Measurements from ENCODE around the gene LACC1.

Gene LACC1

GRCh38 chr13:43883631-43884030 lies 3.9 kb downstream of the LACC1 start:
- H3K4me2 ChIP-seq (ENCODE audit: low read depth, low read length, poor library complexity, severe bottlenecking) = no peak overlapping the region
- peaks cover 3% of the 10 kb centered on the region for H3F3A ChIP-seq (ENCODE audit: insufficient read depth)
- peaks cover 13% of the 10 kb centered on the region; the same call in 1 of the 2 replicates for H3K36me3 ChIP-seq (ENCODE audit: low read length)
- H4K20me1 ChIP-seq (ENCODE audit: low read depth, low read length) = no peaks in the 10 kb centered on the region
- no peak overlapping the region for H2AFZ ChIP-seq (ENCODE audit: low read depth, low read length, severe bottlenecking)
- no peak overlapping the region for H3K4me3 ChIP-seq (ENCODE audit: insufficient read depth, low read length, poor library complexity, severe bottlenecking)
- no peak overlapping the region for H3K9ac ChIP-seq (ENCODE audit: low read length)
- H3K79me2 ChIP-seq (ENCODE audit: insufficient read depth, low read length) = peaks cover 2% of the 10 kb centered on the region
- no peak overlapping the region for H3K27ac ChIP-seq (ENCODE audit: low read depth, low read length)
- H3K9me2 ChIP-seq (replicated peaks; ENCODE audit: insufficient read depth, low read length) = no peaks in the 10 kb centered on the region
- TF ChIP-seq EZH2phosphoT487 (conservative IDR thresholded peaks at IDR 0.05; ENCODE audit: low read length) = no peak
- no peak for TF ChIP-seq CTCF (IDR thresholded peaks at IDR 0.05; ENCODE audit: insufficient read depth, low read length, poor library complexity, severe bottlenecking)
- H3K9me3 ChIP-seq (ENCODE audit: insufficient read depth, low read length) = no peaks in the 10 kb centered on the region
- H3K27me3 ChIP-seq (ENCODE audit: low read length) = no peaks in the 10 kb centered on the region

GRCh38 chr13:43884222-43884621 lies 4.5 kb downstream of the LACC1 start:
- Histone ChIP-seq H3K9me2 (replicated peaks; ENCODE audit: insufficient read depth, low read length) (no peaks in the 10 kb centered on the region), H3K27me3 (ENCODE audit: low read length) (no peaks in the 10 kb centered on the region), H3K36me3 (ENCODE audit: low read length) (peaks cover 17% of the 10 kb centered on the region), H3K9me3 (ENCODE audit: insufficient read depth, low read length) (no peaks in the 10 kb centered on the region), H3F3A (ENCODE audit: insufficient read depth) (no peaks in the 10 kb centered on the region), H3K4me2 (ENCODE audit: low read depth, low read length, poor library complexity, severe bottlenecking) (no peak overlapping the region), H3K27ac (ENCODE audit: low read depth, low read length) (no peak overlapping the region), H3K9ac (ENCODE audit: low read length) (no peak overlapping the region), H4K20me1 (ENCODE audit: low read depth, low read length) (no peaks in the 10 kb centered on the region), H3K79me2 (ENCODE audit: insufficient read depth, low read length) (no peaks in the 10 kb centered on the region), H3K4me3 (ENCODE audit: insufficient read depth, low read length, poor library complexity, severe bottlenecking) (no peak overlapping the region), H2AFZ (ENCODE audit: low read depth, low read length, severe bottlenecking) (no peak overlapping the region)
- TF ChIP-seq CTCF (IDR thresholded peaks at IDR 0.05; ENCODE audit: insufficient read depth, low read length, poor library complexity, severe bottlenecking) (no peak), EZH2phosphoT487 (conservative IDR thresholded peaks at IDR 0.05; ENCODE audit: low read length) (no peak)

GRCh38 chr13:43894438-43894837 lies 14.7 kb downstream of the LACC1 start:
- H3K36me3 ChIP-seq (ENCODE audit: low read length) = peaks cover 5% of the 10 kb centered on the region; the same call in 1 of the 2 replicates
- H3K9me3 ChIP-seq (ENCODE audit: insufficient read depth, low read length) = no peaks in the 10 kb centered on the region
- no peaks in the 10 kb centered on the region for H3F3A ChIP-seq (ENCODE audit: insufficient read depth)
- no peak overlapping the region for H3K27ac ChIP-seq (ENCODE audit: low read depth, low read length)
- no peaks in the 10 kb centered on the region for H3K27me3 ChIP-seq (ENCODE audit: low read length)
- H3K9me2 ChIP-seq (replicated peaks; ENCODE audit: insufficient read depth, low read length) = no peaks in the 10 kb centered on the region
- no peak overlapping the region for H3K4me3 ChIP-seq (ENCODE audit: insufficient read depth, low read length, poor library complexity, severe bottlenecking)
- no peak overlapping the region for H3K9ac ChIP-seq (ENCODE audit: low read length)
- no peak overlapping the region for H3K4me2 ChIP-seq (ENCODE audit: low read depth, low read length, poor library complexity, severe bottlenecking)
- H2AFZ ChIP-seq (ENCODE audit: low read depth, low read length, severe bottlenecking) = no peak overlapping the region
- H3K79me2 ChIP-seq (ENCODE audit: insufficient read depth, low read length) = no peaks in the 10 kb centered on the region
- TF ChIP-seq CTCF (IDR thresholded peaks at IDR 0.05; ENCODE audit: insufficient read depth, low read length, poor library complexity, severe bottlenecking) (peak; percentile 10), EZH2phosphoT487 (conservative IDR thresholded peaks at IDR 0.05; ENCODE audit: low read length) (no peak)
- H4K20me1 ChIP-seq (ENCODE audit: low read depth, low read length) = no peaks in the 10 kb centered on the region
